GM19463 (cell line): ENCODE measurements around the gene DAPP1.

Experiments used
- ATAC-seq: cut with Tn5 transposase; IDR thresholded peaks from one replicate; pipeline ENCODE4 v1.9.1; 2021; ENCODE audit warnings: mild to moderate bottlenecking, moderate library complexity; ENCODE audit not compliant: unreplicated experiment

Gene DAPP1

GRCh38 chr4:99893839-99894160, 77.2 kb downstream of the DAPP1 start:
- no peak for ATAC-seq

GRCh38 chr4:99894161-99894997, 77.8 kb downstream of the DAPP1 start, which contains the start of gene LAMTOR3:
Gene LAMTOR3 (minus strand): TSS chr4:99894427. CDS start chr4:99893963, 464 bp downstream.
- ATAC-seq = peak; percentile 99

- no peak for ATAC-seq
Measured at GRCh38 chr4:99894998-99895397, 78.4 kb downstream of the DAPP1 start.

GRCh38 chr4:99915449-99915848, 98.8 kb downstream of the DAPP1 start:
- no peak for ATAC-seq

GRCh38 chr4:99917575-99917974, 100.9 kb downstream of the DAPP1 start:
- ATAC-seq = no peak

- no peak for ATAC-seq
Measured at GRCh38 chr4:99918656-99919055, 102.0 kb downstream of the DAPP1 start.
